ENCODE results near the gene QSOX1. TPM values are rescaled to one million over a fixed set of nuclear protein-coding genes. Genes with fewer than 3 reads are reported as not detected.
A peak's percentile ranks its signal among the peaks of the same experiment; 100 is the strongest.

Gene QSOX1
- total and polyA plus RNA-seq, 9 of the 15 experiments (the other 6 are each of a cell fraction or from before 2014, with no cell fraction given): 4.0 to 53.1 (median 15.0) TPM

- TF ChIP-seq RAD51 (IDR thresholded peaks at IDR 0.05; ENCODE audit: borderline replicate concordance, low read depth) (peak; percentile 99), THAP7 (CRISPR knock-in tag; IDR thresholded peaks at IDR 0.05) (no peak), MTA3 (IDR thresholded peaks at IDR 0.05; ENCODE audit: borderline replicate concordance) (0 out of 2 replicates have a peak, but pooled peaks have one; percentile 29), ETS1 (conservative IDR thresholded peaks at IDR 0.05; ENCODE audit: control insufficient read depth, low read depth, low read length) (no peak), HOMEZ (CRISPR knock-in tag; IDR thresholded peaks at IDR 0.05) (no peak), HES1 (IDR thresholded peaks at IDR 0.05; ENCODE audit: low read depth) (no peak), TFE3 (CRISPR knock-in tag; IDR thresholded peaks at IDR 0.05) (peak; percentile 100), CHD7 (IDR thresholded peaks at IDR 0.05; ENCODE audit: low read depth, low read length) (no peak)
These were observed 58.9 kb downstream of the QSOX1 start (continued) for GRCh38 chr1:180213401-180214170.

Measured in K562 (cell line).